Stomach (tissue), 9 donors: ENCODE measurements around the gene S100A9. TPM values are rescaled to one million over a fixed set of nuclear protein-coding genes. Genes with fewer than 3 reads are reported as not detected.

Source experiments
- DNase-seq, 2 donors: peaks; one replicate each; pipeline versions ENCODE4 v3.0.0 to v3.0.0-alpha.2; 2013 to 2019
- H3K27ac ChIP-seq, 5 donors: fragments of 200-600 bp in 4 of 5; sonication (generic) in 4 of 5; one replicate each; pipeline ENCODE4 v1.5.1; 2013 to 2019; ENCODE audit warnings: mild to moderate bottlenecking in 1 of 5, moderate library complexity in 1 of 5
- H3K27me3 ChIP-seq, 3 donors: fragments of 200-600 bp; sonication (generic); one replicate each; pipeline ENCODE4 v1.5.1; 2017 to 2019; ENCODE audit warnings: mixed run types in 1 of 3
- H3K36me3 ChIP-seq, 4 donors: fragments of 200-600 bp; sonication (generic); 1 replicate in 3 of 4; 2 replicates in 1 of 4; pipeline ENCODE4 v1.5.1; 2016 to 2019
- H3K4me1 ChIP-seq, 4 donors: fragments of 200-600 bp; sonication (generic); one replicate each; pipeline ENCODE4 v1.5.1; 2016 to 2019
- H3K4me3 ChIP-seq, 4 donors: fragments of 200-600 bp; sonication (generic) in 3 of 4; one replicate each; pipeline ENCODE4 v1.5.1; 2016 to 2019; ENCODE audit warnings: mild to moderate bottlenecking in 1 of 4
- H3K9me3 ChIP-seq, 4 donors: fragments of 200-600 bp; sonication (generic); one replicate each; pipeline ENCODE4 v1.5.1; 2016 to 2019
- EP300 ChIP-seq: sonication (generic); formaldehyde crosslinking; IDR thresholded peaks from one replicate; pipeline ENCODE4 v1.6.1; 2017; ENCODE audit warnings: antibody characterized with exemption
- POLR2A ChIP-seq, 4 donors: fragments of 450-650 bp; IDR thresholded peaks; one replicate each; pipeline ENCODE4 v1.6.1; 2016; ENCODE audit warnings: antibody characterized with exemption in 4 of 4, control low read depth in 2 of 4, mild to moderate bottlenecking in 1 of 4, moderate library complexity in 1 of 4
- POLR2AphosphoS5 ChIP-seq, 3 donors: sonication (generic); formaldehyde crosslinking; IDR thresholded peaks; one replicate each; pipeline ENCODE4 v1.6.1; 2016; ENCODE audit warnings: antibody characterized with exemption in 3 of 3
- WGBS, 5 donors: extraction: QIAGEN DNeasy Blood & Tissue Kit in 3 of 5; methylation state at CpG; one replicate each; pipeline versions ENCODE4 v1.1.5 to v1.1.7; 2013 to 2018; 5-methylcytosine and 5-hydroxymethylcytosine counted together
- intact Hi-C: fragments of 100-400 bp; cut with DNase I; formaldehyde crosslinking; loops from one replicate; pipeline ENCODE4 v1.15.1; 2023; ENCODE audit warnings: low total_unique reads
- polyA plus RNA-seq, 3 donors: library from polyadenylated mRNA; stranded (reverse); fragments of 200-250 nt; gene quantifications; one replicate each; pipeline ENCODE4 v1.2.3, GENCODE V29; 2013
- total RNA-seq, 5 donors: library from RNA; depleted of rRNA; stranded (reverse); fragments of >200 nt; gene quantifications; one replicate each; pipeline versions ENCODE4 v1.1.0 to v1.2.3, GENCODE V29; 2014 to 2016
- TF ChIP-seq, protein P1 (sequence below), 7 experiments: fragments of 450-650 bp in 4 of 7; fragments of 200-600 bp in 3 of 7; sonication (generic) in 3 of 7; IDR thresholded peaks; one replicate each; pipeline ENCODE4 v1.5.1; 2016 to 2019; ENCODE audit warnings: antibody characterized with exemption in 7 of 7, control low read depth in 2 of 7, mild to moderate bottlenecking in 1 of 7
- donor health status: healthy with polysubstance abuse.
- donor health status: Bipolar disorder and iron deficiency.
- donor health status: healthy.

S100A9 gene
- total and polyA plus RNA-seq, 8 donors, result 17.4 to 9,878 (median 276) TPM; not detected in 1

DNA sequence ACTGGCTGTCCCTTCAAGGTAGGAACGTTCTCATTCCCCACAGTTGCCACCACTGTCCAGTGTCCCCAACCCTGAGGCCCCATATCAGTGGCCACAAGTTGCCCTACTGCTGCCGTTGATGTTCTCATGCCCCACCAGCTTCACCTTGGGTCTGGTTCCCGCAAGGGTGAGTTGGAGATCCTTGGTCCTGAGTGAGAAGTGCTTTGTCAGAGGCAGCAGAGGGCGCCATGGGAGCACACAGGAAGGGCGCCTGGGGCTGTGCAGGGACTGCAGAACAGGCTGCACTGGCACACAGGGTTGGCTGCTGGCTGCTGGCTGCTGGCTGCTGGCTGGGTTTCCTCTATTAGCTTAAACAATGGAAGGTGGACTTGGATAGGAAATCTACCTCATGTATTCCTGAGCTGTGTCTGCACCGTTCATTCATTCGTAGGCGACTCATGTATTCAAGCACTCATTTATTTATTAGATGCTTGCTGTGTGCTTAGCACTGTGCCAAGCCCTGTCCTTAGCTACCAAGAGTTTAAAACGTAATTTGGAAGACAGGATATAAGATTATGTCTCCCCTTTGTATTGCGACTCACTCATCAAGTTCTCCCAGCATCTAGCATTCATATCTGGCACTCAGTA lies 2.1 kb upstream of the S100A9 start:
- Histone ChIP-seq H3K27ac (no peak overlapping the region), H3K27me3 (peaks cover 0 to 40% (median 0%) of the 10 kb centered on the region in 3 donors), H3K9me3 (no peaks in the 10 kb centered on the region), H3K4me1 (no peaks in the 10 kb centered on the region), H3K4me3 (no peak overlapping the region), H3K36me3 (no peaks in the 10 kb centered on the region)
- 41 to 51% (median 49%) methylated on average over 8 to 10 of the region's 10 CpGs for WGBS, 5 donors
- intact Hi-C loops, result no loop called here
- TF ChIP-seq, protein P1, sequence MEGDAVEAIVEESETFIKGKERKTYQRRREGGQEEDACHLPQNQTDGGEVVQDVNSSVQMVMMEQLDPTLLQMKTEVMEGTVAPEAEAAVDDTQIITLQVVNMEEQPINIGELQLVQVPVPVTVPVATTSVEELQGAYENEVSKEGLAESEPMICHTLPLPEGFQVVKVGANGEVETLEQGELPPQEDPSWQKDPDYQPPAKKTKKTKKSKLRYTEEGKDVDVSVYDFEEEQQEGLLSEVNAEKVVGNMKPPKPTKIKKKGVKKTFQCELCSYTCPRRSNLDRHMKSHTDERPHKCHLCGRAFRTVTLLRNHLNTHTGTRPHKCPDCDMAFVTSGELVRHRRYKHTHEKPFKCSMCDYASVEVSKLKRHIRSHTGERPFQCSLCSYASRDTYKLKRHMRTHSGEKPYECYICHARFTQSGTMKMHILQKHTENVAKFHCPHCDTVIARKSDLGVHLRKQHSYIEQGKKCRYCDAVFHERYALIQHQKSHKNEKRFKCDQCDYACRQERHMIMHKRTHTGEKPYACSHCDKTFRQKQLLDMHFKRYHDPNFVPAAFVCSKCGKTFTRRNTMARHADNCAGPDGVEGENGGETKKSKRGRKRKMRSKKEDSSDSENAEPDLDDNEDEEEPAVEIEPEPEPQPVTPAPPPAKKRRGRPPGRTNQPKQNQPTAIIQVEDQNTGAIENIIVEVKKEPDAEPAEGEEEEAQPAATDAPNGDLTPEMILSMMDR (IDR thresholded peaks at IDR 0.05), result no peak
- TF ChIP-seq EP300, result no peak
- no peak for TF ChIP-seq POLR2AphosphoS5 (IDR thresholded peaks at IDR 0.05)
- TF ChIP-seq POLR2A (IDR thresholded peaks at IDR 0.05), result no peak
- DNase-seq, result peak; percentile 53 to 61

DNA sequence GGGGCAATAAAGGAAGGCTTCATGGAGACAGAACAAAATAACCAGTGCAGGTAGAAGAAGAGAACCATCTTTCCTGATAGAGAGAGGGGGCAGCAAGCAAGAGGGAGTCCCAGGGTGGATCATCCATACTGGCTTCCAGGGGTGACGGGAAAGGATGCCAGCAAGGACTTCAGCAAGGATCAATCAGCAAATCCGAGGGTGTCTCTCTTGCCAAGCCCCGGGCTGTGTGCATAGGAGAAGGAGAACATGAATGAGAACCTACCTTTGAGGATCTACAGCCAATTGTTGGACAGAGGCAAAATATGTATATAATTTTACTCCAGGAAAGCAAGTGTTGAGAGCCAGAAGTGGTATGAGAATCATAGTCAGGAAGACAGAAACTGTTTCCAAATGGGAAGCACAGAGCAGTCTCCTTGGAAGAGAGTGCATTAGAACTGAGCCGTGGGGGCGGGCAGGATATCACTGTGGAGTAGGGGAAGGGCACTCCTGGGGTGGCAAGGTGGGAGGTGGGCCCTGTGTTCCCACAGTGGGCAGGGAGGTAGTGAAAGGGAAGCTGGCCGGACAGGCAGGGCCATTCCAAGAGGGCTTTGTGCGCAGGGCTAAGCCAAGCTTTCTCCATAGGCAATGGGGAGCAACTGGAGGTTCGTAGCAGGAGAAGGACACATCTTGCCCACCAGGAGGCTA lies 1.1 kb upstream of the S100A9 start:
- WGBS, 5 donors, result 77 to 89% (median 87%) methylated on average over 8 of the region's 8 CpGs
- Histone ChIP-seq H3K36me3 (no peaks in the 10 kb centered on the region), H3K27me3 (peaks cover 0 to 30% (median 0%) of the 10 kb centered on the region in 3 donors), H3K9me3 (no peaks in the 10 kb centered on the region), H3K4me1 (no peaks in the 10 kb centered on the region), H3K4me3 (no peak overlapping the region), H3K27ac (peak overlapping the region in 2 of 5 donors; percentile 56 to 77)
- DNase-seq, result no peak
- intact Hi-C loops, result no loop called here
- TF ChIP-seq, protein P1 (IDR thresholded peaks at IDR 0.05), result no peak
- TF ChIP-seq POLR2AphosphoS5 (IDR thresholded peaks at IDR 0.05) (no peak), POLR2A (IDR thresholded peaks at IDR 0.05) (no peak), EP300 (no peak)

DNA sequence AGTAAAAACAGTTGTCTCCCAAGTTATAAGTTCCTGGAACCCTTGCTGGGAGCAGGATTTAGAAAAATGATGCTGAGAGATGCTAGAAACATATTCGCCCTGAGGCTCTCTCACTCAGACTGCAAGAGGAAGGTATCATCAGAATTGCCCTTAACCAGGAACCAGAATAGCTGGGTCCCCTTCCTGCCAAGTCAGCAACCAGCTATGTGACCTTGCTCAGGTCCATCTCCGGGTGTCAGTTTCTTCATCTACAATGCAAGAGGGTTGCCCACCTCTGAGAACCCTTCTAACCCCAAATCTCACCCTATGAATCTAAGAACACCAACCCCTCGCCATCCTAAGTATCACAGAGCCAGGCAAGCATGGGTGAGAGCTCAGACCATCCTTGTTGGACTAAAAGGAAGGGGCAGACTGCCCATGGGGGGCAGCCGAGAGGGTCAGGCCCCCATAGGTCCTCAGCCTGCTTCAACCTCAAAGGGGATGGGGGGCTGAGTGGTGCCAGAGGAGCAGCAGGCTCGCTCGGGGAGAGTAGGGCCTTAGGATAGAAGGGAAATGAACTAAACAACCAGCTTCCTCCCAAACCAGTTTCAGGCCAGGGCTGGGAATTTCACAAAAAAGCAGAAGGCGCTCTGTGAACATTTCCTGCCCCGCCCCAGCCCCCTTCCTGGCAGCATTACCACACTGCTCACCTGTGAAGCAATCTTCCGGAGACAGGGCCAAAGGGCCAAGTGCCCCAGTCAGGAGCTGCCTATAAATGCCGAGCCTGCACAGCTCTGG lies 390 bp upstream of the S100A9 start:
- Histone ChIP-seq H3K36me3 (no peaks in the 10 kb centered on the region), H3K27me3 (peaks cover 0 to 24% (median 0%) of the 10 kb centered on the region in 3 donors), H3K4me1 (no peaks in the 10 kb centered on the region), H3K9me3 (no peaks in the 10 kb centered on the region), H3K4me3 (peak overlapping the region in 1 of 4 donors; percentile 40), H3K27ac (peak overlapping the region in 2 of 5 donors; percentile 56 to 77)
- TF ChIP-seq POLR2AphosphoS5 (IDR thresholded peaks at IDR 0.05) (no peak), POLR2A (IDR thresholded peaks at IDR 0.05) (no peak), EP300 (no peak)
- TF ChIP-seq, protein P1 (IDR thresholded peaks at IDR 0.05), result no peak
- WGBS, 5 donors, result 50 to 62% (median 60%) methylated on average over 10 of the region's 10 CpGs
- intact Hi-C loops, result no loop called here
- peak; percentile 27 to 46 for DNase-seq

GRCh38 chr1:153358691-153358975 lies 979 bp downstream of the S100A9 start:
- WGBS, 5 donors, result 73 to 84% (median 80%) methylated on average over 3 of the region's 3 CpGs
- peak overlapping the region in 3 of 4 donors; percentile 3 to 40 (median 27) for H3K4me3 ChIP-seq
- intact Hi-C loops, result no loop called here

More at GRCh38 chr1:153358691-153358975, 979 bp downstream of the S100A9 start:
- H3K27ac ChIP-seq, result peak overlapping the region in 3 of 5 donors; percentile 45 to 77 (median 56)
- no peaks in the 10 kb centered on the region for H3K9me3 ChIP-seq
- DNase-seq, result no peak
- peaks cover 0 to 22% (median 0%) of the 10 kb centered on the region in 3 donors for H3K27me3 ChIP-seq
- no peaks in the 10 kb centered on the region for H3K36me3 ChIP-seq
- no peak for TF ChIP-seq EP300
- TF ChIP-seq, protein P1 (IDR thresholded peaks at IDR 0.05), result no peak
- no peak for TF ChIP-seq POLR2AphosphoS5 (IDR thresholded peaks at IDR 0.05)
- no peak for TF ChIP-seq POLR2A (IDR thresholded peaks at IDR 0.05)
- H3K4me1 ChIP-seq, result no peaks in the 10 kb centered on the region
